Measurements from ENCODE around the gene QRFPR.
A peak's percentile ranks its signal among the peaks of the same experiment; 100 is the strongest.
"Not testable (repeated sequence)": the region's sequence is repeated elsewhere in the genome, so short reads cannot be mapped to it uniquely, and the experiment has no call there.

QRFPR gene

DNA sequence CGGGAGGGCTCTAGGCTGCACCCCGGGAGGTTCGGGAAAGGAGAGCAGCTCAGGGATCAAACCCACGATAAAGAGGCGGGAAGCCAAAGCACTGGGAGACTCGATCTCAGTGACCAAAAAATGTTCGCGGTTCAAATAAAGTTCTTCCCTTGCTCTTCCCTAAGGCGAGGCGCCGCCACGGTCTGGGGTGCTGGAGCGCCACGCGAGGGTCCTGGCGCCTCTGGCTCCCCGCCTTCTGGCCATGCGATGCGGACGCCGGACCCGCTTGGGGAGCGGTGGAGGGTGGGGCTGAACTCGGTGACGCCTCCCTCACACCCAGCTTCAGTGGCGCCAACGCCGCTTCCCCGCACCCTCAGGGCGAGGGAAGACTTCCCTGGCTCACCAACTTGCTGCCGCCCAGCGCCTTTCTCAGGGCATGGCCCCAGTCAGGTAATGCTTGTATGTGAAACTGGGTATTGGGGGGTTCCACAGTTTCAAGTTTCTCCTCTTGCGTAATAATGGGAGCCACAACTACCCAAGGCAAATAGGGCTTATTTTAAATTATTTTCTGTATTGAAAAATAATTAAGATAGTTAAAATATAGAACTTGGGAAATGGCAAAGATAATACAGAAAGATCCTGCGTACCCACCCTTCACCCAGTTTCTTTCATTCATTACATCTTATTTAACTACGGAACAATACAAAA lies at the start of gene QRFPR:
Gene QRFPR, minus strand, starts transcription at position 243 of the 687 bp plus-strand sequence. CDS start 371 bp downstream, outside the sequence.
- DNase-seq (ENCODE audit: low spot score) = peak; percentile 13

DNA sequence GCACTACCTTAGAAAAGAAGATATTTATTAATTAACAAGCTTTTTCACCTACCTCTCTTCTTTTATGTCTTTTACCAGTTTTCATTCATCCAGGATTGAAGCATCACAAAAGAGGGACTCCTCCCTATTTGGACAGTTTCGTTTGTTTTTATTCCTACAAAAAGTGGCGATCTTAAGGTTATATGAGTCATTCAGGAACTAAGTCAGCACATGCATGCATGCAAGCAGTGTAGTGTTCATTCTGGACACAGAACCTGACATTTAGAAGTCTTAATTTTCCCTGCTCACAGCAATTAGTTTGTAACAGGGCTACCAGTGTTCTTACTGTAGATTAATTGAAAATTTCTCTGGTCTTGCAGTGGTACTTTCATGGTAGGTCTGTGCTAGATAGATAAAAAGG lies 47.9 kb upstream of the QRFPR start:
- DNase-seq (ENCODE audit: low spot score) = no peak

DNA sequence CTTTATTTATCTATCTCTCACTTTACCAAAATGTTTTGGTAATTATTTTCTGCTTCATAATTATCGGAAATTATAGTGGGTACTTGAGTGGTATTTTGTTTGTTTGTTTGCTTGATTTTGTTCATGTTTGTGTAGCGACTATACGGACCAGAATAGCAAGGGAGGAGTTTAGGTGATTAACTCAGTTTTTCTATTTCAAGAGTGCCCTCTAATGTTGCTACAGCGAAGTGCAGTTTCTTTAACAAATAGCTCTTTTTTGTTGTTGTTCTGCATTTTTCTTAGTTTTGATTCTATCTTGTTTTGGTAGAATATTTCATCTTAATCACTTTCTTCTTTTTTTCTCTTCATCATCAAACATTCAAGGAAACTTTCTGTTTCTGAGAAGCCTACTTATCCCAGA lies 40.8 kb upstream of the QRFPR start:
- DNase-seq (ENCODE audit: low spot score) = peak; percentile 5

DNA sequence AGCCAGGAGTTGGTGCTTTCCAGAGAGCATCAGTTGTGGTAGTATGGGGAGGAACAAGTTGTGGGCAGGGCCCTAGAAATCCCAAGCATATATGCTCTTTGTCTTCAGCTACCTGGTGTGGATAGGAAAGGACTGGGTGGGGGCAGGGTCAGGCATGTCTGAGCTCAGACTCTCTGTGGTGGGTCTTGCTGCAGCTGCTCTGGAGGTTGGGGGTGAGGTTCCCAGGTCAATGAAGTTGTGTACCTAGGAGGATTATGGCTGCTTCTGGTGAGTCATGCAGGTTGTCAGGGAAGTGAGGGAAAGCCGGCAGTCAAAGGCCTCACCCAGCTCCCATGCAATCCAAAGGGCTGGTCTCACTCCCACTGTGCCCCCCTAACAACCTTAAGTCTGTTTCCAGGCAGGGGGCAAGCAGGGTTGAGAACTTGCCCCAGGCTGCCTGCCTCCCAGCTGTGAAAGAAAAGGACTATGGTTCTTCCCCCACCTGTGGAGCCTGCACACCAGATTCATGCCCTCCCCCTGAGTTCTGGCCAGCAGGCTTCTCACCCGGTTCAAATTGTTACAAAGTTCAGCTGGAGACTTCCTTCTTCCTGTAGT lies 30.4 kb upstream of the QRFPR start:
- DNase-seq (ENCODE audit: low spot score) = no peak

DNA sequence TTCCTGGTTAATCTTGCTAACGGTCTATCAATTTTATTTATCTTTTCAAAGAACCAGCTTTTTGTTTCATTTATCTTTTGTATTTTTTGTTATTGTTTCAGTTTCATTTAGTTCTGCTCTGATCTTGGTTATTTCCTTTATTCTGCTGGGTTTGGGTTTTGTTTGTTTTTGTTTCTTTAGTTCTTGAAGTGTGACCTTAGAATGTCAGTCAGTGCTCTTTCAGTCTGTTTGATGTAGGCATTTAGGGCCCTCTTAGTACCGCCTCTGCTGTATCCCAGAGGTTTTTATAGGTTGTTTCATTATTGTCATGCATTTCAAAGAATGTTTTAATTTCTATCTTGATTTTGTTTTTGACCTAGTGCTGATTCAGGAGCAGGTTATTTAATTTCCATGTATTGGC lies 27.7 kb upstream of the QRFPR start:
- DNase-seq (ENCODE audit: low spot score) = not testable (repeated sequence)

DNA sequence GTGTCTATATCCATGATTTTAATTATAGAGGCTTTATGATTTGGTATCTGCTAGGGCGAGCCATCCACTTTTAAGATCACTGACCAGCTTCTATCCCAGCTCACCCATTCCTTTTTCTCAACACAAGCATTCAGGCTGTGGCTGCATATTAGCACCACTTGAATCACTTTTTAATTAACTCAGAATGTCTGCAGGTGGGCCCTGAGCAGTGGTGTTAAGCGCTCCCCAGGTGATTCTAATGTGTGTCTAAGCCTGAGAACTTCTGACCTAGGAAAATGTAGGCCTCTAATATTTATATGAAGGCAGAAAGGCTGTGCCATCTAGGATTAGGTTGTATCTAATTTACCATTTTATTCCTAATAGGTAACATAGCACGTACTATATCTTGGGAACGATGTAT lies 19.8 kb upstream of the QRFPR start:
- DNase-seq (ENCODE audit: low spot score) = no peak

DNA sequence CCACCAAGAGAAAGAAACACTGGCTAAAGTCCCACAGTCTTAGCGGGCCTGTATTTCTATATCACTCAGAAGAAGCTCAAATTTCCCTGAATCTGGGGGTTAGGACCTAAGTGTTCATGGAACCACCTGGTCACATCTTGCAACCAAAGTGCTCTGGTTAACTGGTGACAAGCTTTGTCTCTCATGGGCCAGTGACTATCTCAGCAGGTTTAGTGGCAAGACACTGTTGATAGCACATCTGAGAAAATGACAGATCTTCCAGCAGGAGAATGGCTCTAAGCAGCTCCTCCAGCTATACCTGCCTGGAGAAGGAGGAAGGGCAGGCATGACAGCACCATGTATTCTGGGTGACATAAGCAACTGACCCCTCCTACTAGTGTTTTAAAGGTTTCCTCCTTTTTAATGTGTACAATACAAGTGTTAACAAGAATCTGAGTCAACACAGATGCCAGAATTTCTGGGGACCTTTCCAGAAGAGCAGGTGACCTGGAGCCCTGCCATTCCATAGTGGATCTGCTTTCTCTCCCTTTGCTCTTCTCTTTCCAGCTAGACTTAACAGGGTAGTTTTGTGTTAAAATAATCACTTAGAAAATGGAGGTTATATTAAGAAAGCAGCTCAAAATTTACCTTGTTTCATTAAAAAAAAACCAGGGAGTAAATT lies 17.3 kb upstream of the QRFPR start:
- no peak for DNase-seq (ENCODE audit: low spot score)

DNA sequence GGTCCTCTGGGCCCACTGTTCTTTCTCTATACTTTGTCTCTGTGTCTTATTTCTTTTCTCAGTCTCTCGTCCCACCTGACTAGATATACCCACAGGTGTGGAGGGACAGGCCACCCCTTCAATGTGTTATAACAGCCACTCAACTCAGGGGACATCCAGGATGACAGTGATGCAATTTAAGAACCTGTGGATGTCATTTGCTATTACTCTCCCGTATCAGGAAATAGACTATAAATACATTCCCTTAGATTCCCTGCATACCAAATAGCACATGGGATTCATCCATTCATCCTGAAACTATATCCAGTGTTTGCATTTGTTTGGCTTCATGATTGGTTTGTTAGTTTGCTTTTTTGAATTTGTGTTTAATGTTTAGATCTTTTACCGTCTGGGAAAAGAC lies 16.6 kb upstream of the QRFPR start:
- no peak for DNase-seq (ENCODE audit: low spot score)

DNA sequence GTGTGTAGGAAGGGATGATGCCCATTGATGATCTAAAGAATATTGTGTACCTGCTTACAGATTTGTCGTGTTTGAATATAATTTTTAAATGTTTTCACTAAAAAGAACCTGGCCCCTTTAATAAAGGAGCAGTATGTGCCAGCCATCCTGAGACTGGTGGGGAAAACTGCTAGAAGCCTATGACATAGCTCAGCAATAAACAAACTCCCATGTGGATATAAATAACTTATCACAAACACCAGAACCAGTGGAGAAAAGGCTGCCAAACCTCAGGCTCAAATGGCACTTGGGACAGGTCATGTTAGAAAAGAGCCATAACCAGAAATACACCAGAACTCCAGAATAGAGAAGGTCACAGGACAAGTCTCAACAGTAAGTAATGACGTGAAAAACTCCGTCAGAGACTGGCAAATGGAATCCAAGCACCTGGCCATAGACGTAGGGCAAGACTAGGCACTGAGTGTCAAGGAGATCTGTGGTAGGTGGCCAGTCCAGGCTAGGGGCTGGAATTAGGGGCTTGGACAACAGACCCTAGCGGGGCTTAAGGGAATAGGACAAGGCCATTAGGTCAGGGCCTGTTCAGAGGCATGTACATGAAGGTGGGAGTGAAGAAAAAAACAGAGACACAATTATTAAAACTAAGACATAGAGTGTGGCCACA lies 11.7 kb upstream of the QRFPR start:
- DNase-seq (ENCODE audit: low spot score) = no peak

DNA sequence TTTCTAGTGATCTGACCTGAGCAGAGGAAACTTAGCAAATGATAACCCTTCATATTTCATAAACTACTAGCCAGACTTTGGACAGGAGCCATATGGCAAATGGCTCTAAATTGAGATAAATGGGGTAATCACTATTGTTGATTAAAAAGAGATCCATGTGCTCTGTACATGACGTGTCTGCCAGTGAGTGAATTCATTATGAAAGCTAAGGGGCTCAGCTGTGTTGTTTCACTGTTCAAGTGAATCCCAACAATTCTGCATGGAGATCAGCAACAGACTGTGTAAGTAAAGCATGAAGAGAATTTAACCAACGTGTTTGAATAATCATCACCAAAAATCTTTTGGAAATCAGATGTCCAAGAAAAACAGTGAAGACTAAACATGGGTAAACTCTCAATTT lies 9.5 kb upstream of the QRFPR start:
- no peak for DNase-seq (ENCODE audit: low spot score)

DNA sequence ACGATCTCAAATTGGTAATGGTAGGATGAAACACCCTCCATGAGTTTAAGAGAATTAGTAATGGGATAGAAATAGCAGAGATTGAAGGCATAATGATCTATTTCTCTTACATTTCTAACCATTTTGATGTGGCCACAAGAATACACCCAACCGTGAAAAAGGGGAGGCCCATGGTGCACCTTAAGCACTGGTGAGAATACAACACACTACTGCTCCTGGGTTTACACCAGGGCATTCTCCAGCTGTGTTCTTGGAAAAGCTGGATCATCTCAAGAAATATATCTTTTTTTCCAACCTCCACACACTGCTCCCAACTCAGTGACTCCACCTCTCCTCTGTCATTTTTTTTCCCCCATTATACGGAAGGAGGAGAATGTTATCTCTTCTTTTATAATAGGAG lies 1.5 kb downstream of the QRFPR start:
- no peak for DNase-seq (ENCODE audit: low spot score)

DNA sequence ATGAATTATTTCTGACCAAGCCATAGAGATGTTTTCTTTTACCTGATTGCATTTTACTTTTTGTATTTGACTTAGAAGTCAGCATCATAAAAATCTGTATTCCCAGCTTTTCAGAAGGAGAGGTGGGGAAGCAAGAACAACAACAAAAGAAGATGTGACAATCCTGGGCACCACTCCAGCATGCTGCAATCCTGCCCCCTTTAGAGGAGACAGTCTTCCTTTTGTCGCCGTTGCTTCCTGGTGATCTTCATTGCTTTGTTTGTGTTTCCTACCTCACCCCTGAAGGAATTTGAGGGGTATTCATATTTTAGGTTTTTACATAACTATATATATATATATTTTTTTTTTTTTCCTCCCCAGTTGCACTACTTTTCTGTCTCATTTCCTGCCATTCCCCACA lies 3.7 kb downstream of the QRFPR start:
- no peak for DNase-seq (ENCODE audit: low spot score)

DNA sequence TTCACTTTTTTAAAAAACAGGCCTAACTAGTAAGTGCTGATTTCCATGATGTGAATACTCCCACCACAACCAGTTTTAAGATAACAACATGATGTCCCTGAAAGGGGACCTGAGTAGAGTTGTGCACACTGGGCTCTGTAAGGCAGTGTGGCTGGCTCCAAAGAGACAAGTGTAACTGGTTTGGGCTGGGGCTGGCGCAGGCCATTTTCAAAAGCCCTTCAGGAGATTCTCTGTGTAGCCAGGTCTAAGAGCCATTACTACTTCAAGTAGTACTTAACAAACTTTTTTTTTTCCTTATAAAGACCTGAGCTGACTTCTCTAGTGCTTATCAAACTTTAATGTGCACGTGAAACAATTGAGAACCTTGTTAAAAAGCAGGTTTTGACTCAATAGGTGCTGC lies 4.3 kb downstream of the QRFPR start:
- DNase-seq (ENCODE audit: low spot score) = no peak

DNA sequence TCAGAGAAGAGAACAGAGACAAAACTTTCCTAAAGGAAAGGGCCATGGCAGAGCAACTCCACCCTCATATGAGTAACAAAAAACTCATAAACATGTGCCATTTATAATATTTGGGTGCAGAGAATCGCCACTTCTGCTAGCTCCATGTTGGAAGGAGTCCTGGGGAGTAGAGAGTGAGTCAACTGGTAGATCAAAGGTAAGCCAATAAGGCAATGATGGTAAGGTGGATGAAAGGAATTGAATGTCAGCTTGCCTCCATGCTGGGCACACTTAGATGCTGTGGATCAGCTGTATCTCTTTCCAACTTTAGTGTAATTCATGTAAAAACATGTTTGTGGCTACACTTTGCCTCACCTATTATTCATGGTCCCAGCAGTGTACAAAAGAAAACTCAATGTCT lies 4.7 kb downstream of the QRFPR start:
- no peak for DNase-seq (ENCODE audit: low spot score)

DNA sequence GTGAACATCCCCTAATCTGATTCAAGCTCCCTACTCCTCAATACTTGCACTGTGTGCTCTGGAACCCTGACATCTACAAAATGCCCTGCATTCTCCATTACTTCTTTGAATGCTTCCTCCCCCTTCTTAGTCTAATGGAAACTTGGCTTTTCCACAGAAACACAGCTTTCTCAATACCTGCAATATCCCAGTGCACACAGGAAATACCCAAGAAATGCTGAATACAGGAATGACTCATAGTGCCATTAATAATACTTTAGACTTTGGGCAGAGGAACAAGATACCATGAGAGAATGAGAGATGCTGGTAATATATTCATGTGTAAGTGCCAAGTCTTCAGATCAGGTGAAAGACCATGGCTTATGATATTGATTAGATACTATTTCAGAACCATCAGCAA lies 5.6 kb downstream of the QRFPR start:
- peak; percentile 17 for DNase-seq (ENCODE audit: low spot score)

DNA sequence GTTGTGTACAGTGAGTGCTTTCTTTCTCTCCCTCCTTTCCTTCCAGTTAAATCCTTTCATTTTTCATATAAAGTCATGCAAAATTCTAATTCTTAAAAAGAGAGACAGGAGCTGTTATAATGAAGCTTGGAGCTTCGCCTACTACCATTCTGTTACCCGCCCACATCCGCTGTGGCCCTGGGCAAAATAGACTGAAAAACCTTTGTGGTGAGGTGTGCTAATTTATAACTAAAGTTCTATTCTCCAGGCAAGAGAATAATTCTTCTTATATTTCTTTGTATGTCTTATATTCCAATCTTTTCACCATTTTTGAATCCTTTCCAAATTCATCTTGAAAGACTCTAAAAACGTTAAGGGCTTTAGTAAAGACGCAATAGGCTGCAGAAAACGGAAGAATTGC lies 7.0 kb downstream of the QRFPR start:
- DNase-seq (ENCODE audit: low spot score) = no peak

DNA sequence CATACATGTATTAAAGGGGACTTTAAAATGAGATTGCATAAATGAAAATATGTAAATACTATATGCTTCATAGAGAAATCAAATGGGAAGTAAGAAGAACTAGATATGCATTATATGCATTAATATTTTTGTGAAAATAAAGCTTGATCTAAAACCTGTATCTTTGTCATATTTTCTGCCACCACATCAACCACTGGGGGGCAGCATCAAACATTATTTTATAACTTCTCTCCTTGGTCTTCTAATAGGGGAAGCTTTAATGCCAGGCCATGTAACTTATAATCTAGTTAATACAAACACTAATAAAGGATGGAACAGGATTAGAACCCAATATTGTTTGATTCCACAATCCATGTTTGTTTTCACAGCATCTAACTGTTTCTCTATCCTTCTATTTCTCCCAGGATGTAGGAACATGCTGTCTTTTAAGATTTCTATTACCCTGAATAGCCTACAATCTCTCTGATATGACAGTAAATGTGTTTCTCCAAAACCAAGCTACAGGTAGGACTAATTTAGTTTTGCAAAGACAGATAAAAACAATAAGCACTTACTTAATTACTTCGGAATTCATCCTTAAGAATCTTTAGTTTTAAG lies 10.0 kb downstream of the QRFPR start:
- DNase-seq (ENCODE audit: low spot score) = peak; percentile 57

DNA sequence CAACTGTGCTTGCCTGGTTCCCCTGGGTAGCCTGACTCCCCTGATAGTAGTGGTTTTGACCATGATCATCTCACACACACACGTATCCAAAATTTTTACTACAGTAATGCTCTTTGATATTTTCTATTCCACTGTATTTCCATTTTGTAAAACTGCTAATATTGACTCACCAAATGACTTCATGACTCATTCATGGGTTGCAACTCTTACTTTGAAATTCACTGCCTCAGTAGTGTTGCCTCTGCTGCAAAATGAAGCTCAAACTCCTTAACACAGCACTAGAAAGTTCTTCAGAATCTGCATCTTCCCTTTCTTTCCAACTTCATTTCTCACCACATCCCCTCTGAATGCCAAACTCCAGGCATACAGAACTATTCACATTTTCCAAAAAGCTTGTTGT lies 20.3 kb downstream of the QRFPR start:
- DNase-seq (ENCODE audit: low spot score) = no peak

DNA sequence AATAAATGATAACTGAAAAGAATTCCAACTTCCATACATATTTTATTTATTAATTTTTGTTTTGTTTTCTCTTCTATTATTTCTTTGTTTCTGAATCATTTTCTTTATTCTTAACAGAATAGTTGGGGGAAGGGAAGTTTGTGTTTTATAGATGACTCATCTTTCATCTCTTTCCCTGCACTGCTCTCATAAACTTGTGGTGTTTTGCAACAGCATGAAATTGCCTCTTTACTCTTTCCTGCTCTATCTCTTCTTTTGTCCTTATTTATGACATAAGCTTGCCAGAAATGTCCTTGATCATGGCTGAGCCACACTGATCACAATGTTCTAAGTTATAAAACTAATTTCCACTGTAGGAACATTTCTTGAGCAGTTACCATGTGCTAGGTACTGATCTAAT lies 22.3 kb downstream of the QRFPR start:
- DNase-seq (ENCODE audit: low spot score) = peak; percentile 14

DNA sequence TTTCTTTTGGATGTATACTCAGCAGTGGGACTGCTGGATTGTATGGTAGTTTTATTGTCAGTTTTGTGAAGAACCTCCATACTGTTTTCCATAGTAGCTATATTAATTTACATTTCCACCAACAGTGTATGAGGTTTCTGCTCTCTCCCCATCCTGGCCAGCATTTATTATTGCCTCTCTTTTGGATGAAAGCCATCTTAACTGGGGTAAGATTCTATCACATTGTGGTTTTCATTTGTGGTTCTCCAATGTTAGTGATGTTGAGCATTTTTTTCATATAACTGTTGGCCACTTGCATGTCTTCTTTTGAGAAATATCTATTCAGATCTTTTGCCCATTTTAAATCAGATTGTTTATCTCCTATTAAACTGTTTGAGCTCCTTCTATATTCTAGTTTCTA lies 27.6 kb downstream of the QRFPR start:
- DNase-seq (ENCODE audit: low spot score) = no peak

DNA sequence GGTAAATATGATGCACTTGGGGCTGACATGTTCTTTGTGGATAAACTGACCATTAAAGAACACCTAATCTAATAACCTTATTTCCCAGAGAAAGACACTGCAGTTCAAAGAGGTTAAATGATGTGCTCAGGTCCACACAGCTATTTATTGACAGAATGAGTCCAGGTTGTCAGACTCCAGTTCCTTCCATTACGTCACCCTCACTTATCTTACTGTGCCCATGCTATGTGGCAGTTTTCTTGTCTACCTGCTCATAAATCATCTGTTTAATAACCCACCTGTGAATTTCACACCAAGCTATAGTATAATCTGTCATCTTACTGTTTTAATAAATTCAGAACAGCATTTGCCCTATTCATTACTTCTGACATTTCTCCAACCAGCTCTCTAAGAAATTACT lies 36.7 kb downstream of the QRFPR start:
- DNase-seq (ENCODE audit: low spot score) = no peak

DNA sequence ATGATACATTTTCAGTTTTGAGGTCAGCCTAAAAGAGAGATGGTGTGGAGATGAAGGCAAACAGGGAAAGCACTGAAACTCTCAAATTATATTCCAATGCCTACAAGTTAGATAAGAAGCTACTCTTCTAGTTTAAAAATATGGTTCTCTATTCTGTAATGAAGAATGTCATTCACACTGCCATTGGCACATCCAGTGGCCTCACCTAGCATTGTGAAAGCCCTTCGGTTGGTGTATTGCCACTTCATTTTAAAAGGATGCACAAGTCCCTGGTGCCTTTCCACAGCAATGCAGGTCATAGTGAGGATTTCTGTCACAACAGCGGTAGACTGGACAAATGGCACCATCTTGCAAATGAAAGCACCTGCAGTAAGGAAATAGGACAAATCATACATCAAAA lies 40.6 kb downstream of the QRFPR start:
- no peak for DNase-seq (ENCODE audit: low spot score)

DNA sequence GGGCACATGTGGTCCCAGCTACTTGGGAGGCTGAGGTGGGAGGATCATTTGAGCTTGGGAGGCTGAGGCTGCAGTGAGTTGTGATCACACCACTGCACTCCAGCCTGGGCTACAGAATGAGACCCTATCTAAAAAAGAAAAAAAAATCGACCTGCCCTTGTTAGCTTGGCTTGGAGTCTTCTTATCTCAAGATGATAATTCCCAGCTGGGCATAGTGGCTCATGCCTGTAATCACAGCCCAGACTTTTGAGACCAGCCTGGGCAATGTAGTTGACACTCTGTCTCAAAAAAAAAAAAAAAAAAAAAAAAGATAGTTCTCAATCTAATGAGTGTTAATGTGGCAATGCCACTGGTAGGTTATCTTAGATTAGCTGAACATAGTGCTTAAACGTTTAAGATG lies 41.0 kb downstream of the QRFPR start:
- DNase-seq (ENCODE audit: low spot score) = no peak

All from GM03348 (cell line).